HepG2 (cell line): ENCODE results near the gene SDC1. TPM values are rescaled to one million over a fixed set of nuclear protein-coding genes. Genes with fewer than 3 reads are reported as not detected.

ENCODE experiments used
- CCAR2 ChIP-seq: fragments of 200-400 bp; formaldehyde crosslinking; optimal IDR thresholded peaks from 2 replicates; pipeline ENCODE3; 2018; ENCODE audit warnings: low read depth, mild to moderate bottlenecking, low read length, moderate library complexity
- CREM ChIP-seq, 2 experiments: sonication (generic) in 1 of 2; formaldehyde crosslinking in 1 of 2; IDR thresholded peaks; 2 replicates each; pipeline versions ENCODE4 v1.4.0 to v1.6.1; 2016 to 2020; ENCODE audit warnings: antibody characterized with exemption in 1 of 2, mild to moderate bottlenecking in 1 of 2, missing genetic modification reagents in 1 of 2
- ISX ChIP-seq: sonication (generic); formaldehyde crosslinking; conservative IDR thresholded peaks from 2 replicates; pipeline ENCODE4 v1.5.0; 2020; ENCODE audit warnings: missing genetic modification reagents
- MAZ ChIP-seq, 2 experiments: sonication (generic) in 1 of 2; formaldehyde crosslinking in 1 of 2; IDR thresholded peaks; 2 replicates each; pipeline versions ENCODE4 v1.5.0 to v1.6.1; 2012 to 2020; ENCODE audit warnings: low read depth in 2 of 2, mild to moderate bottlenecking in 2 of 2, borderline replicate concordance in 1 of 2, improper control_type of control experiment in 1 of 2, low read length in 1 of 2, missing genetic modification reagents in 1 of 2, moderate library complexity in 1 of 2
- MTA1 ChIP-seq: sonication (generic); formaldehyde crosslinking; IDR thresholded peaks from 2 replicates; pipeline ENCODE4 v1.4.0; 2020; ENCODE audit warnings: missing genetic modification reagents, mild to moderate bottlenecking, borderline replicate concordance
- POLR2AphosphoS2 ChIP-seq: IDR thresholded peaks from 2 replicates; pipeline ENCODE4 v1.6.1; 2011; ENCODE audit warnings: low read depth, low read length, improper control_type of control experiment
- RXRB ChIP-seq: IDR thresholded peaks from 2 replicates; pipeline ENCODE4 v1.6.1; 2016; ENCODE audit warnings: borderline replicate concordance, missing genetic modification reagents, missing compliant biosample characterization
- SAP130 ChIP-seq: IDR thresholded peaks from 2 replicates; pipeline ENCODE4 v1.6.1; 2016; ENCODE audit warnings: low read depth
- SCMH1 ChIP-seq: sonication (generic); formaldehyde crosslinking; IDR thresholded peaks from 2 replicates; pipeline ENCODE4 v1.9.0; 2021; ENCODE audit warnings: missing genetic modification reagents, mild to moderate bottlenecking, borderline replicate concordance
- ZKSCAN8 ChIP-seq: IDR thresholded peaks from 2 replicates; pipeline ENCODE4 v1.6.1; 2016; ENCODE audit warnings: borderline replicate concordance, missing genetic modification reagents, missing compliant biosample characterization
- ZNF253 ChIP-seq: sonication (generic); formaldehyde crosslinking; IDR thresholded peaks from 2 replicates; pipeline ENCODE4 v1.8.0; 2022; ENCODE audit warnings: mild to moderate bottlenecking, missing genetic modification reagents, borderline replicate concordance
- ZNF460 ChIP-seq: sonication (generic); formaldehyde crosslinking; IDR thresholded peaks from 2 replicates; pipeline ENCODE4 v1.5.1; 2020; ENCODE audit warnings: missing genetic modification reagents, mild to moderate bottlenecking, borderline replicate concordance
- ZNF552 ChIP-seq: sonication (generic); formaldehyde crosslinking; IDR thresholded peaks from 2 replicates; pipeline ENCODE4 v1.9.0; 2022; ENCODE audit warnings: missing genetic modification reagents, mild to moderate bottlenecking, borderline replicate concordance
- polyA plus RNA-seq, 8 experiments: library from polyadenylated mRNA; depleted of rRNA in 3 of 8; stranded (reverse) in 7 of 8; unstranded in 1 of 8; fragments of >200 nt; fragmentation: Illumina TruSeq in 4 of 8; extraction: Trizol in 4 of 8; gene quantifications; 2 replicates each; pipeline versions ENCODE4 v1.2.1 to v1.2.3, GENCODE V29; 2011 to 2016; ENCODE audit warnings: low read depth in 4 of 8, missing spikeins in 1 of 8, mixed read lengths in 1 of 8; ENCODE audit not compliant: insufficient read depth in 1 of 8
- total RNA-seq, 5 experiments: library from RNA; depleted of rRNA; stranded (reverse); fragments of >200 nt; fragmentation: Illumina TruSeq; extraction: Trizol; gene quantifications; 2 replicates each; pipeline ENCODE4 v1.2.3, GENCODE V29; 2016; ENCODE audit warnings: low read depth in 1 of 5
- TF ChIP-seq, protein P1 (sequence below): sonication (generic); formaldehyde crosslinking; IDR thresholded peaks from 2 replicates; pipeline ENCODE4 v1.4.0; 2020; ENCODE audit warnings: mild to moderate bottlenecking, missing genetic modification reagents, borderline replicate concordance
- TF ChIP-seq, protein P2 (sequence below): sonication (generic); formaldehyde crosslinking; IDR thresholded peaks from 2 replicates; pipeline ENCODE4 v1.4.0; 2020; ENCODE audit warnings: mild to moderate bottlenecking, missing genetic modification reagents
- TF ChIP-seq, protein P3 (sequence below): sonication (generic); formaldehyde crosslinking; IDR thresholded peaks from 2 replicates; pipeline ENCODE4 v1.4.0; 2020; ENCODE audit warnings: missing genetic modification reagents, borderline replicate concordance
- TF ChIP-seq, protein P4 (sequence below): sonication (generic); formaldehyde crosslinking; IDR thresholded peaks from 2 replicates; pipeline ENCODE4 v1.8.0; 2022; ENCODE audit warnings: mild to moderate bottlenecking, missing genetic modification reagents; ENCODE audit not compliant: insufficient replicate concordance

The SDC1 gene
- total and polyA plus RNA-seq, 2 of the 13 experiments (the other 11 are each of a cell fraction or from before 2014, with no cell fraction given): 108 to 119 TPM

GRCh38 chr2:20196053-20196656, 28.8 kb downstream of the SDC1 start (continued):
- TF ChIP-seq ZNF552: no peak; the same call in 1 of the 2 replicates
- peak; percentile 52; the same call in 1 of the 2 replicates for TF ChIP-seq CREM (IDR thresholded peaks at IDR 0.05)
- TF ChIP-seq CREM (CRISPR knock-in tag; IDR thresholded peaks at IDR 0.05): no peak
- TF ChIP-seq CCAR2: peak; percentile 60
- no peak for TF ChIP-seq SCMH1
- TF ChIP-seq ISX: no peak
- TF ChIP-seq, protein P1, sequence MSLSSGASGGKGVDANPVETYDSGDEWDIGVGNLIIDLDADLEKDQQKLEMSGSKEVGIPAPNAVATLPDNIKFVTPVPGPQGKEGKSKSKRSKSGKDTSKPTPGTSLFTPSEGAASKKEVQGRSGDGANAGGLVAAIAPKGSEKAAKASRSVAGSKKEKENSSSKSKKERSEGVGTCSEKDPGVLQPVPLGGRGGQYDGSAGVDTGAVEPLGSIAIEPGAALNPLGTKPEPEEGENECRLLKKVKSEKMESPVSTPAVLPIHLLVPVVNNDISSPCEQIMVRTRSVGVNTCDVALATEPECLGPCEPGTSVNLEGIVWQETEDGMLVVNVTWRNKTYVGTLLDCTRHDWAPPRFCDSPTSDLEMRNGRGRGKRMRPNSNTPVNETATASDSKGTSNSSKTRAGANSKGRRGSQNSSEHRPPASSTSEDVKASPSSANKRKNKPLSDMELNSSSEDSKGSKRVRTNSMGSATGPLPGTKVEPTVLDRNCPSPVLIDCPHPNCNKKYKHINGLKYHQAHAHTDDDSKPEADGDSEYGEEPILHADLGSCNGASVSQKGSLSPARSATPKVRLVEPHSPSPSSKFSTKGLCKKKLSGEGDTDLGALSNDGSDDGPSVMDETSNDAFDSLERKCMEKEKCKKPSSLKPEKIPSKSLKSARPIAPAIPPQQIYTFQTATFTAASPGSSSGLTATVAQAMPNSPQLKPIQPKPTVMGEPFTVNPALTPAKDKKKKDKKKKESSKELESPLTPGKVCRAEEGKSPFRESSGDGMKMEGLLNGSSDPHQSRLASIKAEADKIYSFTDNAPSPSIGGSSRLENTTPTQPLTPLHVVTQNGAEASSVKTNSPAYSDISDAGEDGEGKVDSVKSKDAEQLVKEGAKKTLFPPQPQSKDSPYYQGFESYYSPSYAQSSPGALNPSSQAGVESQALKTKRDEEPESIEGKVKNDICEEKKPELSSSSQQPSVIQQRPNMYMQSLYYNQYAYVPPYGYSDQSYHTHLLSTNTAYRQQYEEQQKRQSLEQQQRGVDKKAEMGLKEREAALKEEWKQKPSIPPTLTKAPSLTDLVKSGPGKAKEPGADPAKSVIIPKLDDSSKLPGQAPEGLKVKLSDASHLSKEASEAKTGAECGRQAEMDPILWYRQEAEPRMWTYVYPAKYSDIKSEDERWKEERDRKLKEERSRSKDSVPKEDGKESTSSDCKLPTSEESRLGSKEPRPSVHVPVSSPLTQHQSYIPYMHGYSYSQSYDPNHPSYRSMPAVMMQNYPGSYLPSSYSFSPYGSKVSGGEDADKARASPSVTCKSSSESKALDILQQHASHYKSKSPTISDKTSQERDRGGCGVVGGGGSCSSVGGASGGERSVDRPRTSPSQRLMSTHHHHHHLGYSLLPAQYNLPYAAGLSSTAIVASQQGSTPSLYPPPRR (CRISPR knock-in tag): peak; percentile 82; the same call in 1 of the 2 replicates
- TF ChIP-seq, protein P2, sequence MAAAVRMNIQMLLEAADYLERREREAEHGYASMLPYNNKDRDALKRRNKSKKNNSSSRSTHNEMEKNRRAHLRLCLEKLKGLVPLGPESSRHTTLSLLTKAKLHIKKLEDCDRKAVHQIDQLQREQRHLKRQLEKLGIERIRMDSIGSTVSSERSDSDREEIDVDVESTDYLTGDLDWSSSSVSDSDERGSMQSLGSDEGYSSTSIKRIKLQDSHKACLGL (CRISPR knock-in tag): no peak
- no peak for TF ChIP-seq POLR2AphosphoS2
- peak; percentile 96 for TF ChIP-seq MTA1 (CRISPR knock-in tag)
- TF ChIP-seq ZNF253 (CRISPR knock-in tag): no peak
- no peak for TF ChIP-seq ZNF460 (CRISPR knock-in tag)
- no peak; the same call in 1 of the 2 replicates for TF ChIP-seq ZKSCAN8 (CRISPR knock-in tag)
- peak; percentile 73 for TF ChIP-seq SAP130
- TF ChIP-seq, protein P3, sequence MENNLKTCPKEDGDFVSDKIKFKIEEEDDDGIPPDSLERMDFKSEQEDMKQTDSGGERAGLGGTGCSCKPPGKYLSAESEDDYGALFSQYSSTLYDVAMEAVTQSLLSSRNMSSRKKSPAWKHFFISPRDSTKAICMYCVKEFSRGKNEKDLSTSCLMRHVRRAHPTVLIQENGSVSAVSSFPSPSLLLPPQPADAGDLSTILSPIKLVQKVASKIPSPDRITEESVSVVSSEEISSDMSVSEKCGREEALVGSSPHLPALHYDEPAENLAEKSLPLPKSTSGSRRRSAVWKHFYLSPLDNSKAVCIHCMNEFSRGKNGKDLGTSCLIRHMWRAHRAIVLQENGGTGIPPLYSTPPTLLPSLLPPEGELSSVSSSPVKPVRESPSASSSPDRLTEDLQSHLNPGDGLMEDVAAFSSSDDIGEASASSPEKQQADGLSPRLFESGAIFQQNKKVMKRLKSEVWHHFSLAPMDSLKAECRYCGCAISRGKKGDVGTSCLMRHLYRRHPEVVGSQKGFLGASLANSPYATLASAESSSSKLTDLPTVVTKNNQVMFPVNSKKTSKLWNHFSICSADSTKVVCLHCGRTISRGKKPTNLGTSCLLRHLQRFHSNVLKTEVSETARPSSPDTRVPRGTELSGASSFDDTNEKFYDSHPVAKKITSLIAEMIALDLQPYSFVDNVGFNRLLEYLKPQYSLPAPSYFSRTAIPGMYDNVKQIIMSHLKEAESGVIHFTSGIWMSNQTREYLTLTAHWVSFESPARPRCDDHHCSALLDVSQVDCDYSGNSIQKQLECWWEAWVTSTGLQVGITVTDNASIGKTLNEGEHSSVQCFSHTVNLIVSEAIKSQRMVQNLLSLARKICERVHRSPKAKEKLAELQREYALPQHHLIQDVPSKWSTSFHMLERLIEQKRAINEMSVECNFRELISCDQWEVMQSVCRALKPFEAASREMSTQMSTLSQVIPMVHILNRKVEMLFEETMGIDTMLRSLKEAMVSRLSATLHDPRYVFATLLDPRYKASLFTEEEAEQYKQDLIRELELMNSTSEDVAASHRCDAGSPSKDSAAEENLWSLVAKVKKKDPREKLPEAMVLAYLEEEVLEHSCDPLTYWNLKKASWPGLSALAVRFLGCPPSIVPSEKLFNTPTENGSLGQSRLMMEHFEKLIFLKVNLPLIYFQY (CRISPR knock-in tag): peak; percentile 28; the same call in 1 of the 2 replicates
- TF ChIP-seq, protein P4, sequence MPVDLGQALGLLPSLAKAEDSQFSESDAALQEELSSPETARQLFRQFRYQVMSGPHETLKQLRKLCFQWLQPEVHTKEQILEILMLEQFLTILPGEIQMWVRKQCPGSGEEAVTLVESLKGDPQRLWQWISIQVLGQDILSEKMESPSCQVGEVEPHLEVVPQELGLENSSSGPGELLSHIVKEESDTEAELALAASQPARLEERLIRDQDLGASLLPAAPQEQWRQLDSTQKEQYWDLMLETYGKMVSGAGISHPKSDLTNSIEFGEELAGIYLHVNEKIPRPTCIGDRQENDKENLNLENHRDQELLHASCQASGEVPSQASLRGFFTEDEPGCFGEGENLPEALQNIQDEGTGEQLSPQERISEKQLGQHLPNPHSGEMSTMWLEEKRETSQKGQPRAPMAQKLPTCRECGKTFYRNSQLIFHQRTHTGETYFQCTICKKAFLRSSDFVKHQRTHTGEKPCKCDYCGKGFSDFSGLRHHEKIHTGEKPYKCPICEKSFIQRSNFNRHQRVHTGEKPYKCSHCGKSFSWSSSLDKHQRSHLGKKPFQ (CRISPR knock-in tag): peak; percentile 48
- peak; percentile 92 for TF ChIP-seq RXRB (CRISPR knock-in tag)
- no peak; the same call in 1 of the 2 replicates for TF ChIP-seq MAZ (IDR thresholded peaks at IDR 0.05; ENCODE audit: borderline replicate concordance, low read depth, low read length)
- TF ChIP-seq MAZ (CRISPR knock-in tag; IDR thresholded peaks at IDR 0.05; ENCODE audit: low read depth): peak; percentile 71; the same call in 1 of the 2 replicates
